Measurements from ENCODE around the gene KIF1A.

KIF1A gene

GRCh38 chr2:240768216-240768615 lies 51.8 kb downstream of the KIF1A start:
- DNase-seq (ENCODE audit: low read depth in 2 of 2), result no peak

- DNase-seq (ENCODE audit: low read depth in 2 of 2), result no peak
These were observed 52.7 kb downstream of the KIF1A start for GRCh38 chr2:240767341-240767740.

GRCh38 chr2:240766072-240766471 lies 53.9 kb downstream of the KIF1A start:
- no peak for DNase-seq (ENCODE audit: low read depth in 2 of 2)

- DNase-seq (ENCODE audit: low read depth in 2 of 2), result no peak
These were observed 55.0 kb downstream of the KIF1A start for GRCh38 chr2:240765007-240765406.

GRCh38 chr2:240764605-240765004 lies 55.4 kb downstream of the KIF1A start:
- DNase-seq (ENCODE audit: low read depth in 2 of 2), result no peak

GRCh38 chr2:240762971-240763370 lies 57.0 kb downstream of the KIF1A start:
- no peak for DNase-seq (ENCODE audit: low read depth in 2 of 2)

GRCh38 chr2:240762249-240762648 lies 57.8 kb downstream of the KIF1A start:
- DNase-seq (ENCODE audit: low read depth in 2 of 2), result no peak

- no peak for DNase-seq (ENCODE audit: low read depth in 2 of 2)
These were observed 59.3 kb downstream of the KIF1A start for GRCh38 chr2:240760576-240761246.

GRCh38 chr2:240760121-240760520 lies 59.9 kb downstream of the KIF1A start:
- no peak for DNase-seq (ENCODE audit: low read depth in 2 of 2)

GRCh38 chr2:240759459-240759858 lies 60.6 kb downstream of the KIF1A start:
- DNase-seq (ENCODE audit: low read depth in 2 of 2), result peak in 1 of 2 donors; percentile 29

GRCh38 chr2:240757086-240757614 lies 62.9 kb downstream of the KIF1A start:
- no peak for DNase-seq (ENCODE audit: low read depth in 2 of 2)

GRCh38 chr2:240752209-240752608 lies 67.8 kb downstream of the KIF1A start:
- no peak for DNase-seq (ENCODE audit: low read depth in 2 of 2)

- no peak for DNase-seq (ENCODE audit: low read depth in 2 of 2)
These were observed 69.6 kb downstream of the KIF1A start for GRCh38 chr2:240750409-240750808.

- no peak for DNase-seq (ENCODE audit: low read depth in 2 of 2)
These were observed 70.5 kb downstream of the KIF1A start for GRCh38 chr2:240749516-240749915.

GRCh38 chr2:240747256-240747655 lies 72.8 kb downstream of the KIF1A start:
- no peak for DNase-seq (ENCODE audit: low read depth in 2 of 2)

- DNase-seq (ENCODE audit: low read depth in 2 of 2), result no peak
These were observed 73.3 kb downstream of the KIF1A start for GRCh38 chr2:240746671-240747070.

- DNase-seq (ENCODE audit: low read depth in 2 of 2), result no peak
These were observed 74.1 kb downstream of the KIF1A start for GRCh38 chr2:240745962-240746361.

GRCh38 chr2:240745456-240745855 lies 74.6 kb downstream of the KIF1A start:
- no peak for DNase-seq (ENCODE audit: low read depth in 2 of 2)

- no peak for DNase-seq (ENCODE audit: low read depth in 2 of 2)
These were observed 77.4 kb downstream of the KIF1A start for GRCh38 chr2:240742602-240743095.

GRCh38 chr2:240741091-240741490 lies 78.9 kb downstream of the KIF1A start:
- no peak for DNase-seq (ENCODE audit: low read depth in 2 of 2)

GRCh38 chr2:240739797-240740196 lies 80.2 kb downstream of the KIF1A start:
- peak in 1 of 2 donors; percentile 2 for DNase-seq (ENCODE audit: low read depth in 2 of 2)

- DNase-seq (ENCODE audit: low read depth in 2 of 2), result no peak
These were observed 82.1 kb downstream of the KIF1A start for GRCh38 chr2:240737958-240738357.

- DNase-seq (ENCODE audit: low read depth in 2 of 2), result no peak
These were observed 82.5 kb downstream of the KIF1A start for GRCh38 chr2:240737512-240737911.
